ENCODE data around the gene PSMD13.
"Not testable (repeated sequence)": the region's sequence is repeated elsewhere in the genome, so short reads cannot be mapped to it uniquely, and the experiment has no call there.

The PSMD13 gene

DNA sequence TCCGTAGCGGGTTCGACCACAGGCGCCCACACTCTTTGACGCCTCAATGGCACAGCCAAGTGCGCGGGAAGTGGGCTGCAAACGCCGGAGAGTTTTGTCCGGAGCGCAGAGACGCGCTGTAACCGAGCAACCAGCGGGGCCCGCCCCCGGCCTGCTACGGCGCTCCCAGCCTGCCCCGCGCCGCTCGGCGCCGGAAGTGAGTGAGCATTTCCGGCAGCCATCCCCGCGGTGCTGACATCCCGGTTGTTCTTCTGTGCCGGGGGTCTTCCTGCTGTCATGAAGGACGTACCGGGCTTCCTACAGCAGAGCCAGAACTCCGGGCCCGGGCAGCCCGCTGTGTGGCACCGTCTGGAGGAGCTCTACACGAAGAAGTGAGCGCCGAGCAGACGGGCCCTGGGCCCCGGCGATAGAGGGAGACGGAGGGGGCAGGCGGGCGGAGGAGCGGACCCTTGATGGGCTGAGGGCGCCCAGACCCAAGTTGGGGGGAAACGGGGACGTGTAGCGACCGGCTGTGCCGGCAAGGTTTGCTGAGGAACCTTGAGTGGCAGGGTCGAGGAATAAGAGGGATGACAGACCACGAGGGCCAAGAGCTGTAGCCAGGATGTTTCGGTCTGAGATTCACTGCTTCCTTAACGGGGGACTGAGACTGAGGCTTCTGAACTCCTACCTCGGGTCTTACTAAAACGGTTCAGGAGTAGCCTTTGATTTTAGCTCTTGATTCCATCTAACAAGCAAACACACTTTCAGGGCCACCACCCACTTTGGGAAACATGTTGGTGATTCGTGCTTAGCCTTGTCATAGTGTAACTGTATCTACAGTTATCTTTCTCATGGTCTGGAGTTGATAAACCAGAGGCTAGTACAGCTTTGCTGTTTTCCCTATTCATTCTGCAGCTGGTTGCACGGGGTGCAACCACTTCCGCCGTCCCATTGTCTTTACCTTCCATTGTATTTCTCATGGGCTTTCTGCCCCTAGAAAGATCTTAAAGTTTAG lies at the start of gene PSMD13:
PSMD13 (plus strand) TSS at position 203 of the 994 bp plus-strand sequence; CDS start at position 277, 74 bp downstream.
- peak within 1 kb of the TSS; percentile 94 for H3K4me3 ChIP-seq (ENCODE audit: low read depth, low read length)
- peak; percentile 89 for DNase-seq (ENCODE audit: low read depth)
- TF ChIP-seq, protein P1, sequence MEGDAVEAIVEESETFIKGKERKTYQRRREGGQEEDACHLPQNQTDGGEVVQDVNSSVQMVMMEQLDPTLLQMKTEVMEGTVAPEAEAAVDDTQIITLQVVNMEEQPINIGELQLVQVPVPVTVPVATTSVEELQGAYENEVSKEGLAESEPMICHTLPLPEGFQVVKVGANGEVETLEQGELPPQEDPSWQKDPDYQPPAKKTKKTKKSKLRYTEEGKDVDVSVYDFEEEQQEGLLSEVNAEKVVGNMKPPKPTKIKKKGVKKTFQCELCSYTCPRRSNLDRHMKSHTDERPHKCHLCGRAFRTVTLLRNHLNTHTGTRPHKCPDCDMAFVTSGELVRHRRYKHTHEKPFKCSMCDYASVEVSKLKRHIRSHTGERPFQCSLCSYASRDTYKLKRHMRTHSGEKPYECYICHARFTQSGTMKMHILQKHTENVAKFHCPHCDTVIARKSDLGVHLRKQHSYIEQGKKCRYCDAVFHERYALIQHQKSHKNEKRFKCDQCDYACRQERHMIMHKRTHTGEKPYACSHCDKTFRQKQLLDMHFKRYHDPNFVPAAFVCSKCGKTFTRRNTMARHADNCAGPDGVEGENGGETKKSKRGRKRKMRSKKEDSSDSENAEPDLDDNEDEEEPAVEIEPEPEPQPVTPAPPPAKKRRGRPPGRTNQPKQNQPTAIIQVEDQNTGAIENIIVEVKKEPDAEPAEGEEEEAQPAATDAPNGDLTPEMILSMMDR (IDR thresholded peaks at IDR 0.05; ENCODE audit: insufficient read depth, low read depth, low read length, missing control alignments) = no peak

DNA sequence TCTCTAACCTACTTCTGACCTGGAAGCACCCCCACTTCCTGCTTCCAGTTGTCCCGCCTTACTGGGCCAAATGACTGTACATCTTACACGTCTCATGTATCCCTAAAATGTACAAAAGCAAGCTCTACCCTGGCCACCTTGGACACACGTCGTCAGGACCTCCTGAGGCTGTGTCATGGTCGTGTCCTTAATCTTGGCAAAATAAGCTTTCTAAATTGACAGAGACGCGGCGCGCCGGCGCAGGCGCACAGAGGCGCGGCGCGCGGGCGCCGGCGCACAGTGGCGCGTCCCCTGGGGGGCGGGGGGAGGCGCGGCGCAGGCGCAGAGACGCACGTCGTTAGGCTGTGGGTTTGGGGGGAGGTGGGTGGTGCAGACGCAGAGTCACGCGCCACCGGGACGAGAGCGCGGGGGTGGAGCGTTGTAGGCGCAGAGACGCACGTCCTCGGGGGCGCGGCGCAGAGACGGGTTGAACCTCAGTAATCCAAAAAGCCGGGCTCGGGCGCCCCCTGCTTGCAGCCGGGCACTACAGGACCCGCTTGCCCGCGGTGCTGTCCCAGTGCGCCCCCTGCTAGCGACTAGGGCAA lies 47.5 kb upstream of the PSMD13 start:
- DNase-seq (ENCODE audit: low read depth); H3K4me3 ChIP-seq (ENCODE audit: low read depth, low read length): not testable (repeated sequence)
- TF ChIP-seq, protein P1 (IDR thresholded peaks at IDR 0.05; ENCODE audit: insufficient read depth, low read depth, low read length, missing control alignments) = peak; percentile 25

DNA sequence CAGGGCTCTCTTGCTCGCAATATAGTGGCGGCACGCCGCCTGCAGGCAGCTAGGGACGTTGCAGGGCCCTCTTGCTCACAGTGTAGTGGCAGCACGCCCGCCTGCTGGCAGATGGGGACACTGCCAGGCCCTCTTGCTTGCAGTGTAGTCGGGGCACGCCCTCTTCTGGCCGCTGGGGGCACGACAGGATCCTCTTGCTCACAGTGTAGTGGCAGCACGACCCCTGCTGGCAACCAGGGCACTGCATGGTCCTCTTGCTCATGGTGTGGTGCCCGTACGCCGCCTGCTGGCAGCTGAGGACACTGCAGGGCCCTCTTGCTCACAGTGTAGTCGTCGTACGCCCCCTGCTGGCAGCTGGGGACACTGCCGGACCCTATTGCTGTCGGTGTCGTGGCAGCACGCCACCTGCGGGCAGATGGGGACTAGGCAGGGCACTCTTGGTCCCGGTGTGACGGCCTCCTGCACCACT lies 46.9 kb upstream of the PSMD13 start:
- H3K4me3 ChIP-seq (ENCODE audit: low read depth, low read length); DNase-seq (ENCODE audit: low read depth): not testable (repeated sequence)

DNA sequence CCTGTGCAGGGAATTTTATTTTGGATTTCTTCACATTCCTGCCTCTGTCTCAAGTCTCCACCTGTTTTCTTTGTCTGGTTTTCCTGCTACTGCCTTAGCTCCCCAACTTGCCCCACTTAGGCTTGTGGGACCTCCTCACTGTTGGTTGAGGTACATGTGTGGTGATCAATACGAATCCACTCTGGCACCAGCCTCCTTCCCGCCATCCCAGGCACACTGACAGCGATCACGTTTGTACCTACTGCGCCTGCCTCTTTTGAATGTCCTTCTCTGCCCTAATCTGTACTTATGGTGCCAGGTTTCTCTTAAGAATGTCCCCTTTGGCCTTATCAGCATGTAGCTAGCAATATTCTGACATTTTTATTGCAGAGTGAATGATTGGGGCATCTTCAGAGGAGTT lies 46.2 kb upstream of the PSMD13 start:
- not testable (repeated sequence) for H3K4me3 ChIP-seq (ENCODE audit: low read depth, low read length); DNase-seq (ENCODE audit: low read depth)

DNA sequence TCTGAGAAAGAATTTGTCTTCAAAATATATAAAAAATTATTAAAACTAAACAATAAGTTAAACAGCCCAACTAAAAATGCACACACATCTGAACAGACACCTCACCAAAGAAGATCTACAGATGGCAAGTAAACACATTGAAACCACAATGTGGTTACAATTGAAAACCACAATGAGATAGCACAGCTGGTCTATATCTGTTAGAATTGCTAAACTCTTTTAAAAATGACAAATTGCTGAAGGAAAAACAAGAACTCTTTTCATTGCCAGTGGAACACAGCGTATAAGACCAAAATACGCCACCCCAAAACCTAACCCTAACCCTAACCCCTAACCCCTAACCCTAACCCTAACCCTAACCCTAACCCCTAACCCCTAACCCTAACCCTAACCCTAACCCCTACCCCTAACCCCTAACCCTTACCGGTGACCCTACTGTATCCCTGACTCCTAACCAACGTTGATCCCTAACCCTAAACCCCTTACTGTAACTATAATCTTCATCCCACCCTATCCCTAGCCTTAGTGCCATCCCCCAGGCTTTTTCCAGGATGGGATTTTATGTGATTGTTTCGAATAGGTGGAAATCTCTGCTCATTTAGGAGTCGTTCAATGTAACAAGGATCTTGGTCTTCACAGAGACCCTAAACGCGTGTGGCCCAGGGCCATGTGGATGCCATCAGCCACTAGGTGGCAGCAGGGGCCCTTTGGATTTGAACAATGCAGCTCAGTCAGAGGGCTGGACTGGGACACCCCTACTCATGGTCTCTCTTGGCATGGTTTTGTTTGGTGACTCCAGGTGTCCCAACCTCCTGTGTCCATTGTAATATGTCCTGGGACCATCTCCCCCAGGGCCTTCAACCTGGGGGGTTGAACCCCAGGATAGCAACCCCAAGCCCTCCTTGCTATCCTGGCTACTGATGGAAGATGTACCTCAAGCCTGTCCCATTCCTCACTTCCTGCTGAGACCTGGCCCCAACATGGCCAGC lies 45.0 kb upstream of the PSMD13 start:
- DNase-seq (ENCODE audit: low read depth); H3K4me3 ChIP-seq (ENCODE audit: low read depth, low read length): not testable (repeated sequence)
- TF ChIP-seq, protein P1 (IDR thresholded peaks at IDR 0.05; ENCODE audit: insufficient read depth, low read depth, low read length, missing control alignments) = peak; percentile 31

DNA sequence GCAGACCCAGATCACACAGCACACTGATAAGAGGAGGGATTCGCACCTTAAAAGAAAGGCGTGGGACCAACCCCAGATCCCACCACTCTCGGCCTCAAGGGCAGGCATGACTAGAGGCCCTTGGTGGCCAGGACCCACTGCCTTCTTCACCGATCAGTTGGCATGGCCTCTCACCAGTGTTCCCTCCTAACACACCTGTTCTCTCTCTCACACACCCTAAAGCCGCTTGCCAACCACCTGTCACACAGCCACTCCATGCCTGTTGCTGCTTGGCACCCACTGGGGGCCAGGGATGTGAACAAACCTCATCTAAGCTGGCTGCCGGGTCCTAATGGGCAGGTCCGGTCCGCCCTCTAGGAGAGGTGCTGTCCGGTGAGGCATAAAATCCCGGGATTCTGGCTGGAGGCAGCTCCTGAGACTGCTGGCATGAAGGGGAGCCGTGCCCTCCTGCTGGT lies 44.1 kb upstream of the PSMD13 start, which contains the start of gene SCGB1C1:
SCGB1C1 (plus strand) TSS at position 405 of the 455 bp plus-strand sequence; CDS start at position 427, 22 bp downstream.
- not testable (repeated sequence) for DNase-seq (ENCODE audit: low read depth)

DNA sequence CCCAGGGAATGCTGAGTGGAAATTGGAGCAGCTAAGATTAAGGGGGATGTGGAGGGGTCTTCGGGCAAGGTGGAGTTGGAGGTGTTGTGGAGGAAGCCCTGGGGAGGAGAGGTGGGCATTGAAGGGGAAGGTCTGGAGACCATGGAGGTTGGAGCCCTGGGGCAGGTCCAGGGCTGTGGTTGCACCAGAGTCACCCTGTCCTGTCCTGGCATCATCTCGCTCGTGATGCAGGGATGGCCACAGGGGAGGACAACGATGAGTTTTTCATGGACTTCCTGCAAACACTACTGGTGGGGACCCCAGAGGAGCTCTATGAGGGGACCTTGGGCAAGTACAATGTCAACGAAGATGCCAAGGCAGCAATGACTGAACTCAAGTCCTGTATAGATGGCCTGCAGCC lies 43.3 kb upstream of the PSMD13 start:
- DNase-seq (ENCODE audit: low read depth) = not testable (repeated sequence)

More for the DNA sequence above, 44.1 kb upstream of the PSMD13 start, which contains the start of gene SCGB1C1:
- H3K4me3 ChIP-seq (ENCODE audit: low read depth, low read length) = not testable (repeated sequence)

DNA sequence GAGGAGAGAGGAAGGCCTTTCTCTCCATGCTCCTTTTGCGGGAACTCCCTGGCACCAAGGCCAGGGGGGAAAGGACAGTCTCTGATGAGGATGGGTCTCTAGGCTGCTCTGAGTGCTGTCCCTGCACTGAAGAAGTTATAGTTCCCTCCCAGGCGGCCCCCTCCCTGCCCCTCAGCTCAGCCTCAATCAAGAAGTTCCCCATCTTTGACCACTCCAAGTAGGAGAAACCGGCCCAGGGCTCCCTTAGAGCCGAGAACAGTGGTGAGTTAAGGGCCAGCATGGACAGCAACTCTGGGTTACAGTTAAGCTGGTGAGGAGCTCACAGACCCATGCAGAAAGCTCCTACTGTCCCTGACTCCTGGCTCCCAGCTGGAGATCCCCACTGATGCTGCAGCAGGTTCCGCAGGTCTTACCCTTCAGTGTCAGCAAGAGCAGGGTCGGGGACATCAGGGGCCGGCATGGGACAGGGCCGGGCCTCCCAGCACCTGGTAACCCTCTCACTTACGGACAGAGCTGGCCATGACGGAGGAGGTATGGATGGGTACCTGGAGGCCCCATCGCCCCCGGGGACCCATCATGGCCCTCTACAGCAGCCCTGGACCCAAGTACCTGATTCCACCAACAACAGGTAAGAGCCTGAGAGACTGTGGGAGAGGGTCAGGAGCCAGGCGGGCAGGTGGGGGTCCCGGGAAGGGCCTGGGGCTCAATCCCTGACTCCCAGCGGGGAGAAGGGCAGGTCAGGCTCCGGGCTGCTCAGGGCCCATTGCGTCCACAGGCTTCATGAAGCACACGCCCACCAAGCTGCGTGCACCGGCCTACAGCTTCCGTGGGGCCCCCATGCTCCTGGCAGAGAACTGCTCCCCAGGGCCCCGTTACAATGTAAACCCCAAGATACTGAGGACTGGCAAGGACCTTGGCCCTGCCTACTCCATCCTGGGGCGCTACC lies 39.7 kb upstream of the PSMD13 start:
- TF ChIP-seq, protein P1 (IDR thresholded peaks at IDR 0.05; ENCODE audit: insufficient read depth, low read depth, low read length, missing control alignments) = no peak
- DNase-seq (ENCODE audit: low read depth) = no peak
- no peak overlapping the region for H3K4me3 ChIP-seq (ENCODE audit: low read depth, low read length)

More for the DNA sequence above, 43.3 kb upstream of the PSMD13 start:
- H3K4me3 ChIP-seq (ENCODE audit: low read depth, low read length) = not testable (repeated sequence)

All from GM12865 (cell line).